GM23338 (cell line): ENCODE data around the gene LPP. TPM values are rescaled to one million over a fixed set of nuclear protein-coding genes. Genes with fewer than 3 reads are reported as not detected.

ENCODE experiments used
- ATAC-seq: fragments of 200-7000 bp; cut with Tn5 transposase; 3 replicates; pipeline ENCODE4 v1.9.1; 2020
- DNase-seq: peaks from one replicate; pipeline ENCODE4 v3.0.0-alpha.2; 2015; ENCODE audit warnings: low spot score
- H2AFZ ChIP-seq: fragments of 200-600 bp; sonication (generic); 2 replicates; pipeline ENCODE4 v1.8.0; 2016; ENCODE audit warnings: antibody characterized with exemption, mild to moderate bottlenecking, moderate library complexity
- H3F3A ChIP-seq: fragments of 200-600 bp; sonication (generic); replicated peaks from 2 replicates; pipeline ENCODE4 v1.8.0; 2017; ENCODE audit warnings: antibody characterized with exemption, mixed run types, low read depth
- H3K27ac ChIP-seq: fragments of 200-600 bp; sonication (generic); 2 replicates; pipeline ENCODE4 v1.6.1; 2016; ENCODE audit warnings: low read depth
- H3K27me3 ChIP-seq: fragments of 200-600 bp; sonication (generic); 2 replicates; pipeline ENCODE4 v1.8.0; 2016; ENCODE audit warnings: mild to moderate bottlenecking, mixed run types, moderate library complexity; ENCODE audit not compliant: insufficient read depth
- H3K36me3 ChIP-seq: fragments of 200-600 bp; sonication (generic); 2 replicates; pipeline ENCODE4 v1.8.0; 2016; ENCODE audit warnings: mild to moderate bottlenecking; ENCODE audit not compliant: insufficient read depth
- H3K4me1 ChIP-seq: fragments of 200-600 bp; sonication (generic); 2 replicates; pipeline ENCODE4 v1.8.0; 2016; ENCODE audit warnings: mild to moderate bottlenecking, moderate library complexity; ENCODE audit not compliant: insufficient read depth
- H3K4me2 ChIP-seq: fragments of 200-600 bp; sonication (generic); 2 replicates; pipeline ENCODE4 v1.7.1; 2017; ENCODE audit warnings: mixed run types
- H3K4me3 ChIP-seq: fragments of 200-600 bp; sonication (generic); 2 replicates; pipeline ENCODE4 v1.6.1; 2016; ENCODE audit warnings: mixed run types
- H3K79me2 ChIP-seq: fragments of 200-600 bp; sonication (generic); replicated peaks from 2 replicates; pipeline ENCODE4 v1.8.0; 2017; ENCODE audit warnings: mild to moderate bottlenecking; ENCODE audit not compliant: insufficient read depth
- H3K9me2 ChIP-seq: fragments of 200-600 bp; sonication (generic); 2 replicates; pipeline ENCODE4 v1.8.0; 2017; ENCODE audit not compliant: insufficient read depth
- H4K20me1 ChIP-seq: fragments of 200-600 bp; sonication (generic); replicated peaks from 2 replicates; pipeline ENCODE4 v1.8.0; 2017; ENCODE audit warnings: mild to moderate bottlenecking; ENCODE audit not compliant: insufficient read depth
- H3K27ac Mint-ChIP-seq: 2 replicates; pipeline ENCODE4 v1.8.0; 2020; ENCODE audit warnings: inconsistent platforms, mild to moderate bottlenecking, moderate library complexity, mixed read lengths
- H3K27me3 Mint-ChIP-seq: 3 replicates; pipeline ENCODE4 v1.8.0; 2022; ENCODE audit warnings: low read depth, mild to moderate bottlenecking, moderate library complexity, mixed read lengths, inconsistent platforms; ENCODE audit not compliant: insufficient read depth, poor library complexity
- H3K36me3 Mint-ChIP-seq: 3 replicates; pipeline ENCODE4 v1.8.0; 2021; ENCODE audit warnings: low read depth, mild to moderate bottlenecking, inconsistent platforms, moderate library complexity, mixed read lengths
- H3K4me1 Mint-ChIP-seq: 3 replicates; pipeline ENCODE4 v1.8.0; 2020; ENCODE audit warnings: mild to moderate bottlenecking, inconsistent platforms, mixed read lengths
- H3K4me3 Mint-ChIP-seq: 3 replicates; pipeline ENCODE4 v1.8.0; 2021; ENCODE audit warnings: moderate library complexity, mild to moderate bottlenecking, inconsistent platforms, mixed read lengths
- H3K9me3 Mint-ChIP-seq: 3 replicates; pipeline ENCODE4 v1.8.0; 2020; ENCODE audit warnings: moderate library complexity, mild to moderate bottlenecking, inconsistent platforms, mixed read lengths
- CTCF ChIP-seq, 2 experiments: fragments of 200-600 bp in 1 of 2; sonication (generic) in 1 of 2; conservative IDR thresholded peaks; 2 replicates each; pipeline versions ENCODE4 v1.5.1 to v1.6.1; 2016 to 2017; ENCODE audit warnings: antibody characterized with exemption in 2 of 2, low read depth in 2 of 2, mild to moderate bottlenecking in 2 of 2, moderate library complexity in 1 of 2
- POLR2AphosphoS5 ChIP-seq: IDR thresholded peaks from 2 replicates; pipeline ENCODE4 v1.6.1; 2016; ENCODE audit warnings: antibody characterized with exemption, low read depth
- REST ChIP-seq: IDR thresholded peaks from one replicate; pipeline ENCODE4 v1.6.1; 2018; ENCODE audit warnings: antibody characterized with exemption; ENCODE audit not compliant: unreplicated experiment
- ZNF114 ChIP-seq: fragments of 250-450 bp; sonication (Bioruptor Pico); IDR thresholded peaks from 2 replicates; pipeline ENCODE4 v1.5.0; 2020; ENCODE audit warnings: mild to moderate bottlenecking, moderate library complexity
- polyA plus RNA-seq: library from polyadenylated mRNA; unstranded; fragments of >200 nt; fragmentation: Nextera tagmentation; extraction: Ambion mirVana; gene quantifications from 2 replicates; pipeline ENCODE4 v1.2.1, GENCODE V29; 2016
- total RNA-seq: library from RNA; depleted of rRNA; stranded (reverse); fragments of >200 nt; shearing (Covaris generic); gene quantifications from 2 replicates; pipeline ENCODE4 v1.2.3, GENCODE V29; 2014
- TF ChIP-seq, protein P1 (sequence below): fragments of 250-450 bp; sonication (Bioruptor Pico); IDR thresholded peaks from 2 replicates; pipeline ENCODE4 v1.5.0; 2020; ENCODE audit warnings: mild to moderate bottlenecking, moderate library complexity

The LPP gene
- total and polyA plus RNA-seq, 2 experiments from 2014 or later: 23.0 to 35.2 TPM

GRCh38 chr3:188559856-188560255 lies 405.9 kb downstream of the LPP start:
- no peaks in the 10 kb centered on the region for H3K27me3 ChIP-seq
- Mint-ChIP-seq H3K36me3 (no peaks in the 10 kb centered on the region), H3K9me3 (no peaks in the 10 kb centered on the region), H3K4me1 (no peaks in the 10 kb centered on the region), H3K27me3 (no peaks in the 10 kb centered on the region), H3K27ac (no peak overlapping the region), H3K4me3 (no peak overlapping the region)
- TF ChIP-seq, protein P1, sequence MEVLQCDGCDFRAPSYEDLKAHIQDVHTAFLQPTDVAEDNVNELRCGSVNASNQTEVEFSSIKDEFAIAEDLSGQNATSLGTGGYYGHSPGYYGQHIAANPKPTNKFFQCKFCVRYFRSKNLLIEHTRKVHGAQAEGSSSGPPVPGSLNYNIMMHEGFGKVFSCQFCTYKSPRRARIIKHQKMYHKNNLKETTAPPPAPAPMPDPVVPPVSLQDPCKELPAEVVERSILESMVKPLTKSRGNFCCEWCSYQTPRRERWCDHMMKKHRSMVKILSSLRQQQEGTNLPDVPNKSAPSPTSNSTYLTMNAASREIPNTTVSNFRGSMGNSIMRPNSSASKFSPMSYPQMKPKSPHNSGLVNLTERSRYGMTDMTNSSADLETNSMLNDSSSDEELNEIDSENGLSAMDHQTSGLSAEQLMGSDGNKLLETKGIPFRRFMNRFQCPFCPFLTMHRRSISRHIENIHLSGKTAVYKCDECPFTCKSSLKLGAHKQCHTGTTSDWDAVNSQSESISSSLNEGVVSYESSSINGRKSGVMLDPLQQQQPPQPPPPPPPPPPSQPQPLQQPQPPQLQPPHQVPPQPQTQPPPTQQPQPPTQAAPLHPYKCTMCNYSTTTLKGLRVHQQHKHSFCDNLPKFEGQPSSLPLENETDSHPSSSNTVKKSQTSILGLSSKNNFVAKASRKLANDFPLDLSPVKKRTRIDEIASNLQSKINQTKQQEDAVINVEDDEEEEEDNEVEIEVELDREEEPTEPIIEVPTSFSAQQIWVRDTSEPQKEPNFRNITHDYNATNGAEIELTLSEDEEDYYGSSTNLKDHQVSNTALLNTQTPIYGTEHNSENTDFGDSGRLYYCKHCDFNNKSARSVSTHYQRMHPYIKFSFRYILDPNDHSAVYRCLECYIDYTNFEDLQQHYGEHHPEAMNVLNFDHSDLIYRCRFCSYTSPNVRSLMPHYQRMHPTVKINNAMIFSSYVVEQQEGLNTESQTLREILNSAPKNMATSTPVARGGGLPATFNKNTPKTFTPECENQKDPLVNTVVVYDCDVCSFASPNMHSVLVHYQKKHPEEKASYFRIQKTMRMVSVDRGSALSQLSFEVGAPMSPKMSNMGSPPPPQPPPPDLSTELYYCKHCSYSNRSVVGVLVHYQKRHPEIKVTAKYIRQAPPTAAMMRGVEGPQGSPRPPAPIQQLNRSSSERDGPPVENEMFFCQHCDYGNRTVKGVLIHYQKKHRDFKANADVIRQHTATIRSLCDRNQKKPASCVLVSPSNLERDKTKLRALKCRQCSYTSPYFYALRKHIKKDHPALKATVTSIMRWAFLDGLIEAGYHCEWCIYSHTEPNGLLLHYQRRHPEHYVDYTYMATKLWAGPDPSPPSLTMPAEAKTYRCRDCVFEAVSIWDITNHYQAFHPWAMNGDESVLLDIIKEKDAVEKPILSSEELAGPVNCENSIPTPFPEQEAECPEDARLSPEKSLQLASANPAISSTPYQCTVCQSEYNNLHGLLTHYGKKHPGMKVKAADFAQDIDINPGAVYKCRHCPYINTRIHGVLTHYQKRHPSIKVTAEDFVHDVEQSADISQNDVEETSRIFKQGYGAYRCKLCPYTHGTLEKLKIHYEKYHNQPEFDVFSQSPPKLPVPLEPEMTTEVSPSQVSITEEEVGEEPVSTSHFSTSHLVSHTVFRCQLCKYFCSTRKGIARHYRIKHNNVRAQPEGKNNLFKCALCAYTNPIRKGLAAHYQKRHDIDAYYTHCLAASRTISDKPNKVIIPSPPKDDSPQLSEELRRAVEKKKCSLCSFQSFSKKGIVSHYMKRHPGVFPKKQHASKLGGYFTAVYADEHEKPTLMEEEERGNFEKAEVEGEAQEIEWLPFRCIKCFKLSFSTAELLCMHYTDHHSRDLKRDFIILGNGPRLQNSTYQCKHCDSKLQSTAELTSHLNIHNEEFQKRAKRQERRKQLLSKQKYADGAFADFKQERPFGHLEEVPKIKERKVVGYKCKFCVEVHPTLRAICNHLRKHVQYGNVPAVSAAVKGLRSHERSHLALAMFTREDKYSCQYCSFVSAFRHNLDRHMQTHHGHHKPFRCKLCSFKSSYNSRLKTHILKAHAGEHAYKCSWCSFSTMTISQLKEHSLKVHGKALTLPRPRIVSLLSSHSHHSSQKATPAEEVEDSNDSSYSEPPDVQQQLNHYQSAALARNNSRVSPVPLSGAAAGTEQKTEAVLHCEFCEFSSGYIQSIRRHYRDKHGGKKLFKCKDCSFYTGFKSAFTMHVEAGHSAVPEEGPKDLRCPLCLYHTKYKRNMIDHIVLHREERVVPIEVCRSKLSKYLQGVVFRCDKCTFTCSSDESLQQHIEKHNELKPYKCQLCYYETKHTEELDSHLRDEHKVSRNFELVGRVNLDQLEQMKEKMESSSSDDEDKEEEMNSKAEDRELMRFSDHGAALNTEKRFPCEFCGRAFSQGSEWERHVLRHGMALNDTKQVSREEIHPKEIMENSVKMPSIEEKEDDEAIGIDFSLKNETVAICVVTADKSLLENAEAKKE (CRISPR knock-in tag): no peak
- TF ChIP-seq REST (no peak), POLR2AphosphoS5 (no peak), ZNF114 (CRISPR knock-in tag) (no peak), CTCF (conservative IDR thresholded peaks at IDR 0.05; ENCODE audit: low read depth in 2 of 2) (no peak)
- H3K27ac ChIP-seq: no peak overlapping the region
- no peak overlapping the region for H3K4me2 ChIP-seq
- no peak overlapping the region for H3K4me3 ChIP-seq
- H4K20me1 ChIP-seq: no peaks in the 10 kb centered on the region
- no peak overlapping the region for H2AFZ ChIP-seq
- no peaks in the 10 kb centered on the region for H3K79me2 ChIP-seq
- no peak for DNase-seq
- no peaks in the 10 kb centered on the region; the same call in 1 of the 2 replicates for H3K9me2 ChIP-seq
- H3F3A ChIP-seq: no peaks in the 10 kb centered on the region
- no peaks in the 10 kb centered on the region for H3K36me3 ChIP-seq
- H3K4me1 ChIP-seq: no peaks in the 10 kb centered on the region
- ATAC-seq: no peak
